HT1080 (cell line): ENCODE data around the gene CCDC117. TPM values are rescaled to one million over a fixed set of nuclear protein-coding genes. Genes with fewer than 3 reads are reported as not detected.
A peak's percentile ranks its signal among the peaks of the same experiment; 100 is the strongest.
"Not testable (repeated sequence)": the region's sequence is repeated elsewhere in the genome, so short reads cannot be mapped to it uniquely, and the experiment has no call there.

Experiments used
- DNase-seq: peaks from one replicate; pipeline ENCODE4 v3.0.0-alpha.2; 2015; ENCODE audit warnings: low read depth
- total RNA-seq: library from RNA; depleted of rRNA; stranded (reverse); fragments of >200 nt; shearing (Covaris generic); gene quantifications from 2 replicates; pipeline ENCODE4 v1.2.3, GENCODE V29; 2014

The CCDC117 gene
- total RNA-seq, 1 experiment from 2014 or later = 15.6 TPM

DNA sequence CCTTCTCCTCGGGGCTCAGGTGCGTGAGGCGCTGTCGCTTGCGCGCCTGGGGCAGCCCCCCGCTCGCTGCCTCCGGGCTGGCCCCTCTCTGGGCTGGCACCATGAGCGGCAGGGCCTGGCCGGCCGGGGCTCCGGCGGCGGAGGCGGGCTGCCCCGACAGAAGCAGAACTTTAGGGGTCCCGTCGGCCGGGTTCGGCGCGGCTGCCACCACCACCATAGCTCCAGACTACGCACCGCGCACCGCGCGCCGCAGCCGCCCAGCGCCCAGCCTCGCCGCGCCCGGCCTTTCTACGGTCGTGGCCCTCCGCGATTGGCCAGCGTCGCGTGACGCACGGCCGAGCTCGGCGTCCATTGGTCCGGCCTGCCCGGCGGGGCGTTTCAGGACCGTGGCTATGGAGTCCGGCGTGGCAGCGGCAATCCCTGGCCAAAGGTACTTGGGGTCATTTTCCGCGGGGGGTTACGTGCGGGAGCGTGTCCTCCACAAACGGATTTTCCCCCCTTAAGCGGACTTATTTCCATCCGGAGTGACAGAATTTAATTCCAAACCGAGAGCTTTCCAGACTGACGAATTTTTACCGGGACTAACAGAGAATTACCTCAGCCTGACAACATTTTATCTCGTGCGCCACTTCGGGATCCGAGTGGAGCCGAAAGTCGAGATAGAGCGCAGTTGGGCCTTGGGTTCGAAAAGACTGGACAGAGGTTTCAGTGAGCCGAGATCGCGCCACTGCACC, 28.0 kb downstream of the CCDC117 start, which contains the start of gene XBP1:
Gene XBP1 (minus strand): TSS at position 262 of the 734 bp plus-strand sequence.
- DNase-seq = peak; percentile 87

DNA sequence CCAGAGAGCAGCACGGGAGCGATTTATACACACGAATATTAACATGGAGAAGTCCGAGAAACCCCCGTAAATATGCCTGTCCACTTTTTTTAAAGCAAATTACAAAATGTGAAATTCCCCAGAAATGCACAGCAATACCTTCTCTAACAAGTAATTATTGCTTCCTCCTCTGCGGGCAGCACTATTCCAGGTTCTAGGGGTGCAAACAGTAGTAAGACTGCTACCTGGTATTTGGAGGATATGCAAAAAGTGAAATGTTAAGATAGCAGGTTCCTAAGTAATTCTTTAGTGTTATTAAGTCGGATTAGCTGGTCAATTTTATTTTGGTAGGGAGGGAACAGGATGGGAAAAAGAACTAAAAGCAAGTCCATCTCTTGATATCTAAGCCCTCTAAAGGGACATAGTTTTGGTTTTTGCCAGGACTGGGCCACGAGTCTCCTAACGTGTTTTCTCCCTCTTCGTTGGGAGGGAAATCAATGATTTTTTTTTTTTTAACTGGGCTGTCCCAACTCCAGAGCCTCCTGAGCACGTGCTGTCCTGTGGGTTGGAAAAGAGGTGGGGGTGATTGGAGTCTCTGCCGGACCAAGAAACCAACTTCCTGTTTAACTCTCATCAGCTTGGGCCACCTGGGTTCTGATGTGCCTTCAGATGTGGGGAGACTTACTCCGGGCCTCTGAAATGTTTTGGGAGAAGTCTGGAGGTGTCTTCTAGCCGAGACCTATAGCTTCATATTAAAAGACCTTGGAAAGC, 29.5 kb downstream of the CCDC117 start:
- DNase-seq = no peak

- DNase-seq = no peak
Observed at GRCh38 chr22:28802595-28803123, 30.2 kb downstream of the CCDC117 start.

DNA sequence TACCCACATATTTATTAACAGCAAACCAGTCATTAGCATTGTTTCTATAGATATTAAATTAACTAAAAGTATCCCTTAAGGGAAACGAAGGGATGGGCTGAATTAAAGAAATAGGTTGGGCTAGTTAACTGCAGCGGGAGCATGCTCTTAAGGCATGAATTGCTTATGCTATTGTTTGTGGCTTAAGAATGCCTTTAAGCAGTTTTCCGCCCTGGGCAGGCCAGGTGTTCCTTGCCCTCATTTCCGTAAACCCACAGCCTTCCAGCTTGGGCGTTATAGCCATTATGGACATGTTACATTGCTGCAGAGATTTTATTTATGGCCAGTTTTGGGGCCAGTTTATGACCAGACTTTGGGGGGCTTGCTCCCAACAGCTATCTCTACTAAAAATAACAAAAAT, 32.9 kb downstream of the CCDC117 start:
- DNase-seq = not testable (repeated sequence)

GRCh38 chr22:28808716-28809355, 36.3 kb downstream of the CCDC117 start:
- DNase-seq = no peak

- DNase-seq = no peak
Observed at GRCh38 chr22:28810821-28811491, 38.5 kb downstream of the CCDC117 start.

DNA sequence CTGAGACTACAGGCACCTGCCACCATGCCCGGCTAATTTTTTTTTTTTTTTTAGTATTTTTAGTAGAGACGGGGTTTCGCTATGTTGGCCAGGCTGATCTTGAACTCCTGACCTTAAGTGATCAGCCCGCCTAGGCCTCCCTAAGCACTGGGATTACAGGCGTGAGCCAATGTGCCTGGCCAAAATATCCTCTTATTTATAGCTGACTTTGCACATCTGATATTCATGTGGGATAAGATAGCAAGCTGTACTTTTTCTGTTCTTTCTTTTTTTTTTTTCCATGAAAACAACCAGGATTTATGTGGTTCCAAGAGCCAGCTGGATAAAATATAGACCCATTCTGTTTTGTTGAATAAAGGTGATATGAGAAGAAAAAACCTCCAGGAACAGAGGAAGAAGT, 40.0 kb downstream of the CCDC117 start:
- no peak for DNase-seq

DNA sequence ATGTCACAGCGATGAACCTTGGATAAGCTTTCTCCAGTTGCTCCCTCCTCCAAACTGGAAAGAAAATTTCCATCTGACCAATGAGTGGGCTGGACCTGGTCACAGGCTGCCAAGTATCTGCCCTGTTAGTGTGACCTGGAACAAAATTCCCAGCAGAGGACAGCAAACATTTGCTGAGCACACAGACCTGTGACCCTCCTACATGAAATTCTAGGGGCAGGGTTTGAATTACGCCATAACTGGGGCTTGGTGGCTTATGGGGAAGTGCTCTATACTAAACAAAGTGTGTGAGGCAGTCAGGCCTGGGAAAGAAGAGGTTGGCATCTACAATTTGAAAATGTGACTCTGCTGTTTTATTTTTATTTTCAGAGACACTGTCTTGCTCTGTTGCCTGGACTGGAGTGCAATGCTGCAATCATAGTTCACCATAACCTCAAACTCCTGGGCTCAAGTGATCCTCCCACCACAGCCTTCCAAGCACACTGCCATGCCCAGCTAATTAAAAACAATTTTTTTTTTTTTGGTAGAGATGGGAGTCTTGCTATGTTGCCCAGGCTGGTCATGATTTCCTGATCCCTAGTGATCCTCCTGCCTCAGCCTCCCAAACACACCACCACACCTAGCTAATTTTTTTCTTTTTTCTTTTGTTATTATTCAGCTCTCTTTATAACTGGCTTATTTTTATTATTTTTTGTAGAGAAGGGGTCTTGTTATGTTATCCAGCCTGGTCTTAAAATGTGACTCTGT, 41.5 kb downstream of the CCDC117 start:
- no peak for DNase-seq

- DNase-seq = no peak
Observed at GRCh38 chr22:28815111-28815510, 42.6 kb downstream of the CCDC117 start.

- DNase-seq = no peak
Observed at GRCh38 chr22:28815729-28816128, 43.2 kb downstream of the CCDC117 start.

GRCh38 chr22:28817064-28817463, 44.6 kb downstream of the CCDC117 start:
- no peak for DNase-seq

DNA sequence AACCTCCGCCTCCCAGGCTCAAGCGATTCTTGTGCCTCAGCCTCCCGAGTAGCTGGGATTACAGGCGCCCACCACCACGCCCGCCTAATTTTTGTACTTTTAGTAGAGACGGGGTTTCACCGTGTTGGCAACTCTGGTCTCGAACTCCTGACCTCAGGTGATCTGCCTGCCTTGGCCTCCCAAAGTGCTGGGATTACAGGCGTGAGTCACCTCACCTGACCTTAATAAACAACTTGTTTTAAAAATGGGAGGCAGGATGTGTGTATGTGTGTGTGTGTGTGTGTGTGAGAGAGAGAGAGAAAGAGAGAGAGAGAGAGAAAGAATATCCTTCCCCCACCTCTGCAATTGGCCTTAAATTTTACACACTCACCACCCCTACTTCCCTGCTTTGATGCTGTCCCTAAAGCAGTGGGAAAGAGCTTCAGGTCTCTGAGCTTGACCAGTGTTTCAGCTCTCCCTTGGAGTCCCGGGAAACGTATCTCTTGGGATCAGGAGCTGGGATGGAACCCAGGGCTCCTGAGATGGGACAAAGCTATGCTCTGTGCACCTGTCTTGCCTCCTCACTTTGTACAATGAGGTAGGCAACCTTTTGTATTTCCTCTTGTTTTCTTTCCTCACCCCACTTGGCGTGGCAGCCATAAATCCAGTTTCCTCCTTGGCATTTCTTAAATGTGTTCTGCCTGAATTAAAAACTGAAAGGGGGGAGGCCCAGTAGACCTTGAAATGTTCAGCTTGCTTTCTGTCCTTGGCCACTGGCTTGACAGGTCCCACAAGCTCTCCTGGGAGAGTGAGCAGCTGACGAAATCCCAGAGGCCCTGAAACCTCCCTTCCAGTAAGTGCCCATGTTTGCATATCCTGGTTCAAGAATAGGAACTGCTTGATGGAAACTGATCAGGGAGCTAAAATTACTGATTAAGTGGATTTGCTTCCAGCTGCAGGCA, 45.7 kb downstream of the CCDC117 start:
- no peak for DNase-seq

DNA sequence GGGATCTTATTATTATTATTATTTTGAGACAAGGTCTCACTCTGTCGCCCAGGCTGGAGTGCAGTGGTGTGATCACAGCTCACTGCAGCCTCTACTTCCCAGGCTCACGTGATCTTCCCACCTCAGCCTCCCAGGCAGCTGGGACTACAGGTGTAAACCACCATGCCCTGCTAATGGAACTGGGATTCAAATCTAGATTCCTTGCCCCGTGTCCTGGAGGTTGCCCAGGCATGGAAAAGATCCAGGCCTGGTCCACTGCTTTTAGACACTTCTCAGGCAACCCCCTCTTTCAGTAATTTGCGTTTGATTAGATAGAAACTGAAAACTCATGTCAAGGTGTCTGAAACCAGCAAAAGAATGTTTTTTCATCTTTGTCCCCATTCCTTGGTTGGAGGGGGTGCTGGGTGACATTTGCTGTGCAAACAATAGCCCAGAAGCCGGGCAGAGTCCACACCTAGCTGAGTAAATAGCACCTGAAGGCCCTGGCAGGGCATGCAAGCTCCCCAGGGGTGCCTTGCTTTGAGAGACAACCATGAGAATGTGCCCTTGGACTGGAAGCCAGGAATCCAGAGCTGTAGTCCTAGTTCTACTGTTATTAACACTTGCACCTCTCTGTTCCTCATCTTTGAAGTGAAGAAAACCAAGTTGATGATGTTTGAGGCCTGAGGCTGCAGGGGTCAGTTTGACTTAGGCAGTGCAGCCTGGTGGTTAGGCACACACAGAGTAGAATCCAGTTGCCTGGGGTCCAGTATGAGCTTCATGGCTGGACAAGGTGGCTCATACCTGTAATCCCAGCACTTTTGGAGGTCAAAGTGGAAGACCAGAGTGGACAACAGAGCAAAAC, 47.0 kb downstream of the CCDC117 start:
- DNase-seq = no peak

GRCh38 chr22:28820885-28821284, 48.4 kb downstream of the CCDC117 start:
- no peak for DNase-seq

GRCh38 chr22:28821452-28821851, 49.0 kb downstream of the CCDC117 start:
- DNase-seq = no peak

DNA sequence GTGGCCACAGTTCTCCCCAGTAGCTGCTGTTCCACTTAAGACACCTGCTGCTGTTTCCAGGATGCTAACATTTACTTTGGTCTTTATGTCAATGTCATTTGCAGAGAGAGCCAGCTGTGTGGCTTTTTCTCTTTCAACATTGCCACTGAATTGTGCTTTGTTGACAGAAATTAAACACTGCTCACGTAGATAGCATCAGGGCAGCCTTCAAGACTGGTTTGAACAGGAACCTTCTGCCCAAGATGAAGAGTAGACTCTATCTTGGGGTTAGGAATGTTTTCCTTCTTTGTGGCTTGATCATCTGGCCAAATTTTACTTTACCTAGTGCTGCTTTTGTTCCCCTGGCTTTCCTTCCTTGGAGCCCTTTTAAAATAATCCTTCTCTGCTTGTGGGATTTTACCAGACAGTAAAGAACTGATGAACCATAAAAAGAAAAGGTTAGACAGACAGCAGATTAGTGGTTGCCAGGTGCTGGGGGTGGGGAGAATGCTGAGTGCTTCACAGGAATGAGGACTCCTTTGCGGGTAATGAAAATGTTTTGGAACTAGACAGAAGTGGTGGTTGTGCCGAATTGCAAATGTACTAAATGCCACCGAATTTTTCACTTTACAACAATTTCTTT, 50.5 kb downstream of the CCDC117 start:
- DNase-seq = no peak

DNA sequence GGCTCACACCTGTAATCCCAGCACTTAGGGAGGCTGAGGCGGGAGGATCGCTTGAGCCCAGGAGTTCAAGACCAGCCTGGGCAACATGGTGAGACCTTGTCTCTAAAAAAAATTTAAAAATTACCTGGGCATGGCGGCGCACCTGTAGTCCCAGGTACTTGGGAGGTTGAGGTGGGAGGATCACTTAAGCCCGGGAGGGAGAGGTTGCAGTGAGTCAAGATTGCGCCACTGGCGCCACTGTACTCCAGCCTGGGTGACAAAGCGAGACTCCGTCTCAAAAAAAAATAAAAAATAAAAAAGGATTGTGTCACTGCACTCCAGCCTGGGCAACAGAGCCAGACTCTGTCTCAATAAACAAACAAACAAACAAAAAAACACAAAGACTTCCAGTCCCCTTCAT, 52.0 kb downstream of the CCDC117 start:
- DNase-seq = not testable (repeated sequence)

DNA sequence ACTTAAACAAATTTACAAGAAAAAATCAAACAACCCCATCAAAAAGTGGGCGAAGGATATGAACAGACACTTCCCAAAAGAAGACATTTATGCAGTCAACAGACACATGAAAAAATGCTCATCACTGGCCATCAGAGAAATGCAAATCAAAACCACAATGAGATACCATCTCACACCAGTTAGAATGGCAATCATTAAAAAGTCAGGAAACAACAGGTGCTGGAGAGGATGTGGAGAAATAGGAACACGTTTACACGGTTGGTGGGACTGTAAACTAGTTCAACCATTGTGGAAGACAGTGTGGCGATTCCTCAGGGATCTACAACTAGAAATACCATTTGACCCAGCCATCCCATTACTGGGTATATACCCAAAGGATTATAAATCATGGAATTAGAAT, 53.9 kb downstream of the CCDC117 start:
- not testable (repeated sequence) for DNase-seq
